Measurements from ENCODE around the gene PXDN.

PXDN gene

GRCh38 chr2:1585635-1586034 is 158.7 kb downstream of the PXDN start:
- H3K9me2 ChIP-seq (replicated peaks; ENCODE audit: control insufficient read depth, low read length), result no peaks in the 10 kb centered on the region
- H3F3A ChIP-seq (ENCODE audit: control insufficient read depth, insufficient read depth), result no peaks in the 10 kb centered on the region
- no peak overlapping the region for H3K4me2 ChIP-seq (ENCODE audit: low read length)
- H3K4me3 ChIP-seq (ENCODE audit: low read length), result no peak overlapping the region
- H4K20me1 ChIP-seq (ENCODE audit: control insufficient read depth, insufficient read depth, low read depth, low read length), result no peaks in the 10 kb centered on the region
- H3K36me3 ChIP-seq (ENCODE audit: control insufficient read depth, low read length), result no peaks in the 10 kb centered on the region
- peaks cover 4% of the 10 kb centered on the region; the same call in 1 of the 2 replicates for H3K9me3 ChIP-seq (ENCODE audit: control insufficient read depth, insufficient read depth, low read length)
- no peaks in the 10 kb centered on the region for H3K4me1 ChIP-seq (ENCODE audit: control insufficient read depth, low read length)
- no peaks in the 10 kb centered on the region for H3K27me3 ChIP-seq (ENCODE audit: control insufficient read depth, low read length)
- TF ChIP-seq CTCF (IDR thresholded peaks at IDR 0.05; ENCODE audit: low read depth, low read length, poor library complexity, severe bottlenecking) (no peak), EZH2phosphoT487 (IDR thresholded peaks at IDR 0.05; ENCODE audit: borderline replicate concordance, low read length) (no peak)
- no peaks in the 10 kb centered on the region for H3K79me2 ChIP-seq (ENCODE audit: control insufficient read depth, low read length)
- H3K27ac ChIP-seq (ENCODE audit: low read depth, low read length), result no peak overlapping the region

- Histone ChIP-seq H3F3A (ENCODE audit: control insufficient read depth, insufficient read depth) (no peaks in the 10 kb centered on the region), H4K20me1 (ENCODE audit: control insufficient read depth, insufficient read depth, low read depth, low read length) (no peaks in the 10 kb centered on the region), H3K27ac (ENCODE audit: low read depth, low read length) (no peak overlapping the region), H3K9me2 (replicated peaks; ENCODE audit: control insufficient read depth, low read length) (no peaks in the 10 kb centered on the region), H3K4me1 (ENCODE audit: control insufficient read depth, low read length) (no peaks in the 10 kb centered on the region), H3K4me2 (ENCODE audit: low read length) (no peak overlapping the region), H3K27me3 (ENCODE audit: control insufficient read depth, low read length) (no peaks in the 10 kb centered on the region), H3K36me3 (ENCODE audit: control insufficient read depth, low read length) (no peaks in the 10 kb centered on the region), H3K9me3 (ENCODE audit: control insufficient read depth, insufficient read depth, low read length) (peaks cover 4% of the 10 kb centered on the region; the same call in 1 of the 2 replicates), H3K4me3 (ENCODE audit: low read length) (no peak overlapping the region), H3K79me2 (ENCODE audit: control insufficient read depth, low read length) (no peaks in the 10 kb centered on the region)
- TF ChIP-seq EZH2phosphoT487 (IDR thresholded peaks at IDR 0.05; ENCODE audit: borderline replicate concordance, low read length), result no peak
These were observed 159.4 kb downstream of the PXDN start for GRCh38 chr2:1584691-1585485.

- Histone ChIP-seq H3K79me2 (ENCODE audit: control insufficient read depth, low read length) (no peaks in the 10 kb centered on the region), H3K4me1 (ENCODE audit: control insufficient read depth, low read length) (no peaks in the 10 kb centered on the region), H3K9me3 (ENCODE audit: control insufficient read depth, insufficient read depth, low read length) (peaks cover 4% of the 10 kb centered on the region; the same call in 1 of the 2 replicates), H3K4me2 (ENCODE audit: low read length) (no peak overlapping the region), H3K27me3 (ENCODE audit: control insufficient read depth, low read length) (no peaks in the 10 kb centered on the region), H3K36me3 (ENCODE audit: control insufficient read depth, low read length) (no peaks in the 10 kb centered on the region), H3F3A (ENCODE audit: control insufficient read depth, insufficient read depth) (no peaks in the 10 kb centered on the region), H3K9me2 (replicated peaks; ENCODE audit: control insufficient read depth, low read length) (no peaks in the 10 kb centered on the region), H3K4me3 (ENCODE audit: low read length) (no peak overlapping the region), H4K20me1 (ENCODE audit: control insufficient read depth, insufficient read depth, low read depth, low read length) (no peaks in the 10 kb centered on the region), H3K27ac (ENCODE audit: low read depth, low read length) (no peak overlapping the region)
- TF ChIP-seq EZH2phosphoT487 (IDR thresholded peaks at IDR 0.05; ENCODE audit: borderline replicate concordance, low read length), result no peak
- no peak for TF ChIP-seq CTCF (IDR thresholded peaks at IDR 0.05; ENCODE audit: low read depth, low read length, poor library complexity, severe bottlenecking)
These were observed 160.2 kb downstream of the PXDN start for GRCh38 chr2:1584051-1584531.

GRCh38 chr2:1582891-1583341 is 161.4 kb downstream of the PXDN start:
- no peak overlapping the region for H3K27ac ChIP-seq (ENCODE audit: low read depth, low read length)
- no peaks in the 10 kb centered on the region for H3K9me2 ChIP-seq (replicated peaks; ENCODE audit: control insufficient read depth, low read length)
- no peaks in the 10 kb centered on the region for H4K20me1 ChIP-seq (ENCODE audit: control insufficient read depth, insufficient read depth, low read depth, low read length)
- no peak overlapping the region for H3K4me2 ChIP-seq (ENCODE audit: low read length)
- no peaks in the 10 kb centered on the region for H3K27me3 ChIP-seq (ENCODE audit: control insufficient read depth, low read length)
- no peak overlapping the region for H3K4me3 ChIP-seq (ENCODE audit: low read length)
- H3K9me3 ChIP-seq (ENCODE audit: control insufficient read depth, insufficient read depth, low read length), result peaks cover 4% of the 10 kb centered on the region; the same call in 1 of the 2 replicates
- H3K36me3 ChIP-seq (ENCODE audit: control insufficient read depth, low read length), result no peaks in the 10 kb centered on the region
- H3F3A ChIP-seq (ENCODE audit: control insufficient read depth, insufficient read depth), result no peaks in the 10 kb centered on the region
- TF ChIP-seq CTCF (IDR thresholded peaks at IDR 0.05; ENCODE audit: low read depth, low read length, poor library complexity, severe bottlenecking) (no peak), EZH2phosphoT487 (IDR thresholded peaks at IDR 0.05; ENCODE audit: borderline replicate concordance, low read length) (no peak)
- H3K4me1 ChIP-seq (ENCODE audit: control insufficient read depth, low read length), result no peaks in the 10 kb centered on the region
- H3K79me2 ChIP-seq (ENCODE audit: control insufficient read depth, low read length), result no peaks in the 10 kb centered on the region

All from DOHH2 (cell line).